SJCRH30 (cell line): ENCODE results near the gene DNAH12. TPM values are rescaled to one million over a fixed set of nuclear protein-coding genes. Genes with fewer than 3 reads are reported as not detected.
"Not testable (repeated sequence)": the region's sequence is repeated elsewhere in the genome, so short reads cannot be mapped to it uniquely, and the experiment has no call there.

Source experiments
- DNase-seq, 2 experiments: peaks; one replicate each; pipeline ENCODE4 v3.0.0-alpha.2; 2015 to 2020
- H3K27ac ChIP-seq: fragments of 250-450 bp; sonication (Bioruptor Pico); 2 replicates; pipeline ENCODE4 v1.5.1; 2020; ENCODE audit warnings: mild to moderate bottlenecking, moderate library complexity
- H3K27me3 ChIP-seq: fragments of 250-450 bp; sonication (Bioruptor Pico); 2 replicates; pipeline ENCODE4 v1.5.1; 2020; ENCODE audit warnings: mild to moderate bottlenecking, moderate library complexity
- H3K36me3 ChIP-seq: fragments of 250-450 bp; sonication (Bioruptor Pico); 2 replicates; pipeline ENCODE4 v1.5.1; 2020; ENCODE audit warnings: mild to moderate bottlenecking, moderate library complexity
- H3K4me1 ChIP-seq: fragments of 250-450 bp; sonication (Bioruptor Pico); 2 replicates; pipeline ENCODE4 v1.5.1; 2020; ENCODE audit warnings: mild to moderate bottlenecking, moderate library complexity
- H3K4me3 ChIP-seq: fragments of 250-450 bp; sonication (Bioruptor Pico); 2 replicates; pipeline ENCODE4 v1.5.1; 2020; ENCODE audit warnings: mild to moderate bottlenecking, moderate library complexity
- H3K9me3 ChIP-seq: fragments of 250-450 bp; sonication (Bioruptor Pico); replicated peaks from 2 replicates; pipeline ENCODE4 v1.5.1; 2020; ENCODE audit warnings: mild to moderate bottlenecking, moderate library complexity
- total RNA-seq: library from RNA; depleted of rRNA; stranded (reverse); fragments of >200 nt; shearing (Covaris generic); gene quantifications from 2 replicates; pipeline ENCODE4 v1.2.3, GENCODE V29; 2014

DNAH12 gene
- total RNA-seq, 1 experiment from 2014 or later, result 1.4 TPM

DNA sequence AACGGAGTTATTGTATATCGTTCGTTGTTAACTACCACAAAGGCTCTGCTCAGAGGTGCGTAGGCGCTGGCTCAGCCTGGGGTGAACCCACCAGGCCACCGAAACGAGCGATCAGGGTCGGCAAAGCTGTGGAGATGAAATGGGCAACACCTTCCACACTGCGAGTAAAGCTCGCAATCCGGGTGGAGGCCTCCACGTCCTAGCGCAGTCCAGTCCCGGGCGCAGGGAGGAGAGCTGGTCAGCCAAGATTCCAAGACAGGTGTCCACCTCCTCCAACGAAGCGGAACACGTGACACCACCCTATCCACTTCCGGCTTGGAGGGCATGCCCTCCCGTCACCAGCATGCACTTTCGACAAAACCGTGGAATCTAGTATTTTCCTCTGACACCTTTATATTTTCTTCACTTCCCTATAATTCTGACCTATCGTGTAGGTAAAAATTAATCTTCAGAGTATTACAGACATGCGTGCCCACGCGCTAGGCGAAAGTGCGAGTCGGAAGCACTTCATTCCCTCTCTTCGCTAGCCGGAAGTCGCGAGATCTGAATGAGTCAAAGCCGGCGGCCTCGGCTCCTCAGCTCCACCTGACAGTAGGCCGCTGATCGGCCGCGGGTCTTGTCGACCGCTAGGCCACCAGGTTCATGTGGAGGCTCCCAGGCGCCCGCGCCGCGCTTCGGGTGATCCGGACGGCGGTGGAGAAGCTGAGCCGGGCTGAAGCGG lies 11.8 kb upstream of the DNAH12 start, which contains the start of gene PDE12:
Gene PDE12, plus strand, starts transcription at position 537 of the 721 bp plus-strand sequence. Its CDS starts 106 bp downstream, at position 643.
- H3K36me3 ChIP-seq, result peaks cover 12% of the 10 kb centered on the region; the same call in 1 of the 2 replicates
- DNase-seq, result peak; percentile 84 to 87
- H3K9me3 ChIP-seq, result no peaks in the 10 kb centered on the region
- peak within 1 kb of the TSS; percentile 97 for H3K4me3 ChIP-seq
- H3K4me1 ChIP-seq, result no peaks in the 10 kb centered on the region
- H3K27ac ChIP-seq, result peak within 1 kb of the TSS; percentile 96
- H3K27me3 ChIP-seq, result no peaks in the 10 kb centered on the region

DNA sequence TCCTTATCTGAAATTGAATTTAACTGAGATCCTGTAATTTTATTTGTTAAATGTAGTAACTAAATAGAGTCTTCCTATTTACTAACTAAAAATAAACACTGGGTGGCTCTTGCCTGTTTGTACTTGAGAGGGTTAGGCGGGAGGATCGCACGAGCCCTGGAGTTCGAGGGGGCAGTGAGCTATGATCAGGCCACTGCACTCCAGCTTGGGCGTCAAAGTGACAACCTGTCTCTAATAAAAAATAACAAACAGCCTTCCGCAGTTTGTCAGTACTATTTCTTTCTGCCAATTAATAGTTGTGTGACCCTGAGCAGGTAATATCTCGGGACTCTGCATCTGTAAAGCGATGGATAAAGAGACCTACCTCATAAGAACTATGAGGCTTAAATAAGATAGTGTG lies 11.2 kb upstream of the DNAH12 start:
- no peak for DNase-seq
- no peaks in the 10 kb centered on the region for H3K4me1 ChIP-seq
- H3K4me3 ChIP-seq, result peak overlapping the region; percentile 97
- peaks cover 8% of the 10 kb centered on the region; the same call in 1 of the 2 replicates for H3K36me3 ChIP-seq
- H3K9me3 ChIP-seq, result no peaks in the 10 kb centered on the region
- H3K27me3 ChIP-seq, result no peaks in the 10 kb centered on the region
- peak overlapping the region; percentile 96 for H3K27ac ChIP-seq

DNA sequence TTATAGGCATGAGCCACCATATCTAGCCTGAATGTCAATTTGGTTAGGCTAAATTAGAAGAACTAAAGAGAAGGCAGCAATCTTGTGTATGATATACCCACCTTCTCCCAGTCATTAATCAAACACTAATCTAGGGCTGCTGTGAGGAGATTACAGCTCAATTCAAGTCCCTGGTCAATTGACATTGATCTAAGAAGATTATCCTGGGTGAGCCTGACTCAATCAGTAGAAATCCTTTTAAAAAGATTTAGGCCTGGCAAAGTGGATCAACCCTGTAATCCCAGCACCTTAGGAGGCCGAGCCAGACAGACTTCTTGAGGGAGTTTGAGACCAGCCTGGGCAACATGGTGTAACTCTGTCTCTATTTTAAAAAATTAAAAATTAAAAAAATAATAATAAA lies 2.5 kb upstream of the DNAH12 start:
- no peak overlapping the region for H3K4me3 ChIP-seq
- no peaks in the 10 kb centered on the region for H3K27me3 ChIP-seq
- no peaks in the 10 kb centered on the region for H3K36me3 ChIP-seq
- H3K27ac ChIP-seq, result no peak overlapping the region
- no peak for DNase-seq
- H3K4me1 ChIP-seq, result peaks cover 4% of the 10 kb centered on the region; the same call in 1 of the 2 replicates
- H3K9me3 ChIP-seq, result no peaks in the 10 kb centered on the region

DNA sequence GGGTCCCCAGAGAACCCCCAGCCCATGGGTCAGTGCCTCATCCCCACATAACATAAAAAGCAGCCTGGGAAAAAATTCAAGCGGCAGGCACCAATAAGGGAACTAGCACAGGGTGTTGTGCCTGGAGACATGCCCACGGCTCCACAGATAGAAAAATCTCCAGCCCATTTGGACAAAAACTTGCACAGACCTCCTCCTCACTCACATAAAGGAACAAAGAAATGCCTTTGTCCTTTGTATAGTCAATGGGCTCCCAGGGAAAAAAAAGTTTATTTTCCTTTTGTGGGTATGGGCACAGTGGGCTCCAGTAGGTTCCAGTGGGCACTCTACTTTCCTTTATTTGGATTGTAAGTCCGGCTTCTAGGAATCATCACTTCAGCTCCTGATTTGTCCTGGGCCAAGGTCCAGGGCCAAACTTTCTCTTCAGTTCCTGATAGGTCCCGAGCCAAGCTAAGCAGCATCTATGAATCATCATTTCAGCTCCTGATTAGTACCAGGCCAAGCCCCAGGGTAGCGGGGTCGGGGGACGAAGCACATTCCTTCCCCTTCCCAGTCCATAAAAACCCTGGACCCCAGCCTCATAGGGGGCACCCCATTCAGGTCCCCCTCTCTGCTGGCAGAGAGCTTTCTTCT lies 1.6 kb upstream of the DNAH12 start:
- Histone ChIP-seq H3K9me3 (no peaks in the 10 kb centered on the region), H3K4me1 (peaks cover 4% of the 10 kb centered on the region; the same call in 1 of the 2 replicates), H3K27ac (no peak overlapping the region), H3K4me3 (no peak overlapping the region), H3K36me3 (no peaks in the 10 kb centered on the region), H3K27me3 (no peaks in the 10 kb centered on the region)
- DNase-seq, result no peak

DNA sequence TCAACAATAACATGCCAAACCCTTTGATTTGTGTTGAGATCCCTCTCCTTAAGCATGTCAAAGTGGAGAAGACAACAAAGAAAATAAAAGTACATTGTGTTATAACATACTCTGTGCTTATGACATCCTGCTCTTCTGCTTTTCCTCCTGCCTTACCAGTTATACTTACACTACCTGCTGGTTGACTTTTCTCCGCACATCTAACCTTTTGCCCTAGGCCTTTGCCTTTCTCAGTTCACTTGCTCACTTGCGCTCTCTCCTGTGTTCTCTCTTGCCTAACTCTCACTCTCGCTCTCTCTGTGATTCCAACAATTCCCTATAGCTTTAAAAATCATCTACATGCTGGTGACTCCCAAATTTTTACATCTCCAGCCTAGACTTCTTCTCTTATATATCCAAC lies 5.7 kb downstream of the DNAH12 start:
- DNase-seq, result no peak
- Histone ChIP-seq H3K9me3 (no peaks in the 10 kb centered on the region), H3K4me1 (no peaks in the 10 kb centered on the region), H3K36me3 (no peaks in the 10 kb centered on the region), H3K4me3 (no peak overlapping the region), H3K27me3 (no peaks in the 10 kb centered on the region), H3K27ac (no peak overlapping the region)

DNA sequence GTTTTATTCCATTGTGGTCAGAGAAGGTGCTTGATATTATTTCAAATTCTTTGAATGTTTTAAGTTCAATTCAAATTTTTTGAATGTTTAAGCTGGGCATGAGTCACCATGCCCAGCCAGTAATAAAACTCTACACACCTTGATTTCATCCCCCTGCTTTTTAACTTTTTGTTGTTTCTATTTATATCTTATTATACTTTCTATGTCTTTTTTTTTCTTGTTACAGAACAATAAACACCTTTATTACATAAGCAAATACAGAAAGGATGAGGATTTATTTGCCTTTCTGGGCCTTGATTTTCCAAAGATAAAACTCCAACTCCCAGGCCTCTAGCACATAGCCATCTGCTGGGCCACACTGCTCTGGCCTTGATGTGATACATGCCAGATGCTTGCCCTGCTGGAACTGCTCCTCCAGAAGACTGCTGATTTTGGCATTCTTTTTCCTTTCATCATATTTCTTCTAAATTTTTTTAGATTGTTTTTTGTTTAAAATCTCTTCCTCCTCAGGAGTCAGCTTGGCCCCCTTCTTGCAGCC lies 14.0 kb downstream of the DNAH12 start:
- DNase-seq, result no peak
- Histone ChIP-seq H3K9me3 (no peaks in the 10 kb centered on the region), H3K27ac (no peak overlapping the region)

DNA sequence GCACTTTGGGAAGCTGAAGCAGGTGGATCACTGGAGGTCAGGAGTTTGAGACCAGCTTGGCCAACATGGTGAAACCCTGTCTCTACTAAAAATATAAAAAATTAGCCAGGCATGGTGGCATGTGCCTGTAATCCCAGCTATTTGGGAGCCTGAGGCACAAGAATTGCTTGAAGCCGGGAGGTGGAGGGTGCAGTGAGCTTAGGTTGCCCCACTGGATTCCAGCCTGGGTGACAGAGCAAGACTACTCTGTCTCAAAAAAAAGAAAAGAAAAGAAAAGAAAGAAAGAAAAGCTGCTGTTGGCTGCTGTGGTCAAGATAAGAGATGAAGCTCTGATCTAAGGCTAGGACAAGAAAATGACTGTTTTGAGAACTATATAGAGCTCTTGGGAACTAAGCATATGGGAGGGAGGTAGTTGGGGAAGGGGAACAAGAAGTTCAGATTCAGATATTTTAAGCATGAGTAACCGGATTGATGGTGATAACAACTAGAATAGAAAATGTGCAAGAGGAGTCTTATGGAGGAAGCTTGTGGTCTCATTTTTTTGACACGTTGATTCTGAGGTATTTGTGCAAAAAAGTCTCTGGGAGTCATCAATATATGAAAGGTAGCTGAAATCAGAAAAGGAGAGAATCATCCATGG lies 25.7 kb downstream of the DNAH12 start:
- Histone ChIP-seq H3K27me3 (no peaks in the 10 kb centered on the region), H3K27ac (no peak overlapping the region), H3K9me3 (no peaks in the 10 kb centered on the region), H3K36me3 (no peaks in the 10 kb centered on the region), H3K4me1 (no peaks in the 10 kb centered on the region), H3K4me3 (no peak overlapping the region)
- no peak for DNase-seq

More for the DNA sequence above, 14.0 kb downstream of the DNAH12 start:
- H3K36me3 ChIP-seq, result no peaks in the 10 kb centered on the region
- H3K4me1 ChIP-seq, result no peaks in the 10 kb centered on the region
- H3K4me3 ChIP-seq, result no peak overlapping the region
- no peaks in the 10 kb centered on the region for H3K27me3 ChIP-seq

DNA sequence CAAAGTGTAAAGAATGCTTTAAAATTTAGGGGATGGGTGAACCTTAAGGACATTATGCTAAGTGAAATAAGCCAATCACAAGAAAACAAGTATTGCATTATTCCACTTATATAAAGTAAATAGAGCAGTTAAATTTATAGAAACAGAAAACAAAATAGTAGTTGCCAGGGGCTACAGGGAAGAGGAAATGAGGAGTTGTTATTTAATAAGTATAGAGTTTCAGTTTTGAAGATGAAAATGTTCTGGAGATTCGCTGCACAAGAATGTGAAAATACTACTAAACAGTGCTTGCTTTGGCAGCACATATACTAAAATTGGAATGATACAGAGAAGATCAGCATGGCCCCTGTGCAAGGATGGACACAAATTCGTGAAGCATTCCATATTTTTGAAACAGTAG lies 32.0 kb downstream of the DNAH12 start:
- no peaks in the 10 kb centered on the region for H3K9me3 ChIP-seq
- no peak overlapping the region for H3K27ac ChIP-seq
- H3K27me3 ChIP-seq, result no peaks in the 10 kb centered on the region
- no peaks in the 10 kb centered on the region for H3K36me3 ChIP-seq
- DNase-seq, result no peak
- no peak overlapping the region for H3K4me3 ChIP-seq
- no peaks in the 10 kb centered on the region for H3K4me1 ChIP-seq

DNA sequence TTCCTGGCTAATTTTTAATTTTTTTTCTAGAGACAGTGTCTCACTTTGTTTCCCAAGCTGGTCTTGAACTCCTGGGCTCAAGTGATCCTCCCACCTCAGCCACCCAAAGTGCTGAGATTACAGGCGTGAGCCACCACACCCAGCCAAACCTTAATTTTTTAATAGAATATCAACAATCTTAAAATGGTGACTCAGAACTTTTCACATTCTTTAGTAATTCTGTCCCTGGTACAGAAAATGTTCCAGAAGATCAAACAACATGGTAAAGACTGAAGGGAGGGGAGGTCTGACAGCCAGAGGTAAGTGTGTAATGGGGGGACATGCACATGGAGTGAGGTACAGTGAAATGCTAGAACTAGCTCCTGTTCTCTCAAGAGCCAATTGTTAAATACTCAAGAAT lies 38.2 kb downstream of the DNAH12 start:
- Histone ChIP-seq H3K9me3 (no peaks in the 10 kb centered on the region), H3K4me3 (no peak overlapping the region), H3K4me1 (no peaks in the 10 kb centered on the region), H3K27me3 (no peaks in the 10 kb centered on the region), H3K27ac (no peak overlapping the region), H3K36me3 (no peaks in the 10 kb centered on the region)
- no peak for DNase-seq

DNA sequence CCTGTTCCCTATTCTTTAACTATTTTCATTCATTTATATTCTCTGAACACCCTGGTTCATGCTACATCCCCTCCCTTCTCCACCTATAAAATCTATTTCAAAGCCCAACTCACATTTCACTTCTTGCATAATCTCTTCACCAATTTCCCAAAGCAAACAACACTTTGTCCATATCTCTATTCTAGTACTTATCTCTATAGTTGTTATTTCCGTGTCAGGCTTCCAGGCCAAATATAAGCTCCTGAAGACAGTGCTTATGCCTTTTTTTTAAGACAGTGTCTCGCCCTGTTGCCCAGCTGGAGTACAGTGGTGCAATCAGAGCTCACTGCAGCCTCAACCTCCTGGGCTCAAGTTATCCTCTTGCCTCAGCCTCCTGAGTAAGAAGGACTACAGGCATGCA lies 43.6 kb downstream of the DNAH12 start:
- H3K9me3 ChIP-seq, result no peaks in the 10 kb centered on the region
- DNase-seq, result no peak
- H3K4me1 ChIP-seq, result no peaks in the 10 kb centered on the region

DNA sequence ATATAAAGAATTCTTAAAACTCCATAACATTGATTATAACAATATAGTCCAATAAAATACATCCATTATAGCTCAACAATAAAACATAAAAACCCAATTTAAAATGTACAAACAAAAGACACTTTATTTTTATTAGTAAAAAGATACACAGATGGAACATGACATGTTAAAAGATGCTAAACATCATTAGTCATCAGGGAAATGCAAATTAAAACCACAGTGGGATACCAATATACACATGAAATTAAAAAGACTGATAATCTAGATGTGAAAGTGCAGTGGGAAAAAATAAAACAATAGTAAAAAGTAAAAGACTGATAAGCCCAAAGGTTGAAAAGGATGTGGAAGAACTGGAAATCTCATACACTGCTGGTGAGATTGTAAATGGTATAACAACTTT lies 46.2 kb downstream of the DNAH12 start:
- Histone ChIP-seq H3K36me3 (no peaks in the 10 kb centered on the region), H3K9me3 (no peaks in the 10 kb centered on the region), H3K4me3 (no peak overlapping the region), H3K27ac (no peak overlapping the region), H3K4me1 (no peaks in the 10 kb centered on the region), H3K27me3 (no peaks in the 10 kb centered on the region)
- DNase-seq, result no peak

More for the DNA sequence above, 43.6 kb downstream of the DNAH12 start:
- Histone ChIP-seq H3K36me3 (no peaks in the 10 kb centered on the region), H3K27ac (no peak overlapping the region), H3K27me3 (no peaks in the 10 kb centered on the region), H3K4me3 (no peak overlapping the region)

DNA sequence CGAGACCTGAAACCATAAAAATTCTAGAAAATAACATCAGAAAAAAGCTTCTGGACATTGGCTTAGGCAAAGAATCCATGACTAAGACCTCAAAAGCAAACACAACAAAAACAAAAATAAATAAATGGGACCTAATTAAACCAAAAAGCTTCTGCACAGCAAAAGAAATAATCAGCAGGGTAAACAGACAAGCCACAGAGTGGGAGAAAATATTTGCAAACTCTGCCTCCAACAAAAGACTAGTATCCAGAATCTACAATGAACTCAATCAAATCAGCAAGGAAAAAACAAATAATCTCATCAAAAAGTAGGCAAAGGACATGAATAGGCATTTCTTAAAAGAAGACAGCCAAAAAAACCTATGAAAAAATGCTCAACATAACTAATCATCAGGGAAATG lies 59.6 kb downstream of the DNAH12 start:
- Histone ChIP-seq H3K36me3 (no peaks in the 10 kb centered on the region), H3K27ac (no peak overlapping the region), H3K4me1 (no peaks in the 10 kb centered on the region), H3K9me3 (no peaks in the 10 kb centered on the region), H3K4me3 (no peak overlapping the region), H3K27me3 (no peaks in the 10 kb centered on the region)
- no peak for DNase-seq

DNA sequence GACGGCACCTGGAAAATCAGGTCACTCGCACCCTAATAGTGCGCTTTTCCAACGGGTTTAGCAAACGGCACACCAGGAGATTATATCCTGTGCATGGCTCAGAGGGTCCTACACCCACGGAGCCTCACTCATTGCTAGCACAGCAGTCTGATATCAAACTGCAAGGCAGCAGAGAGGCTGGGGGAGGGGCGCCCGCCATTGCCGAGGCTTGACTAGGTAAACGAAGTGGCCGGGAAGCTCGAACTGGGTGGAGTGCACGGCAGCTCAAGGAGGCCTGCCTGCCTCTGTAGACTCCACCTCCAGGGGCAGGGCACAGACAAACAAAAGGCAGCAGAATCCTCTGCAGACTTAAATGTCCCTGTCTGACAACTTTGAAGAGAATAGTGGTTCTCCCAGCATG lies 67.0 kb downstream of the DNAH12 start:
- not testable (repeated sequence) for H3K27ac ChIP-seq, DNase-seq, H3K4me1 ChIP-seq, H3K27me3 ChIP-seq, H3K9me3 ChIP-seq, H3K4me3 ChIP-seq, H3K36me3 ChIP-seq

DNA sequence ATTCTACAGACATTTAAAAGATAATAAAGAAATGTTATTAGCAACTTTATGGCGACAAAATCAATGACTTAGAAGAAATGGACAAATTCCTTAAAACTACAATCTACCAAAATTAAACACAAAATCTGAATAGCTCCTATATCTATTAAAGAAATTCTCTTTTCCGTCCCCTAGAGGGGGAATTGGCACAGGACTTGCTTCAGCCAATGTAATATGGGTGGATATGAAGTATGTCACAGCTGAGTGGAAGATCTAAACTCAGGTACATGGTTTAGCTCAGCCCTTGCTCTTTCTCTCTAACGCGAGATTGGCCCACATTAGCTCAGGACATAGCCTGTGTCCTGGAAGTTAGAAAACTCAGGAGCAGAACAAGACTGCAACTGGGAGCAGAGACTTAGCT lies 79.3 kb downstream of the DNAH12 start:
- Histone ChIP-seq H3K9me3 (no peaks in the 10 kb centered on the region), H3K27me3 (no peaks in the 10 kb centered on the region), H3K36me3 (no peaks in the 10 kb centered on the region), H3K4me3 (no peak overlapping the region), H3K27ac (no peak overlapping the region), H3K4me1 (no peaks in the 10 kb centered on the region)
- no peak for DNase-seq

DNA sequence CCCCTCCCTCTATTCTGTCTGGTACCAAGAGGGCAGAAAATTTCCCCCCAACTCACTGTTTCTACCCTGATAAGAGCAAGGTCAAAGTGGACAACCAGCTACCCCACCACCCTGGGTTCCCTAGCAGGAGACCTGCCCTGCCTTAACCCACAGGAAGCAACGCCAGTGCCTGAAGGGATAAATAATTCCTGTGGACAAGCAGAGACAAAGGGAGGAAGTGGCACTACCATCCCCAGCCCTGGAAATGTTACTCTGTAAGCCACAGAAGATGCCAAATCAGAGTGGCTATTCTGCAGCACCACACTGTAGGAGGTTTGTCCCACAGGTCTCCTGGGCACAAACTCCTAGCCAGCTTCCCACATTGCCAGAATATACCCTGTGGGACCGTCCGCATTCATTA lies 80.1 kb downstream of the DNAH12 start:
- Histone ChIP-seq H3K9me3 (no peaks in the 10 kb centered on the region), H3K4me1 (no peaks in the 10 kb centered on the region), H3K36me3 (no peaks in the 10 kb centered on the region), H3K27me3 (no peaks in the 10 kb centered on the region), H3K27ac (no peak overlapping the region), H3K4me3 (no peak overlapping the region)
- no peak for DNase-seq
